Lung microvascular endothelial cell (primary cell): ENCODE results near the gene PBXIP1. TPM values are rescaled to one million over a fixed set of nuclear protein-coding genes. Genes with fewer than 3 reads are reported as not detected.
"Not testable (repeated sequence)": the region's sequence is repeated elsewhere in the genome, so short reads cannot be mapped to it uniquely, and the experiment has no call there.

ENCODE experiments used
- DNase-seq, 2 donors: peaks; one replicate each; pipeline versions ENCODE4 v3.0.0 to v3.0.0-alpha.2; 2010; ENCODE audit warnings: low read depth in 2 of 2
- total RNA-seq: library from RNA; depleted of rRNA; stranded (reverse); fragments of >200 nt; gene quantifications from 2 replicates; pipeline ENCODE4 v1.2.1, GENCODE V29; 2014

The PBXIP1 gene
- total RNA-seq, 1 donor from 2014 or later, result 83.9 TPM

- peak; percentile 53 to 83 for DNase-seq
Observed at GRCh38 chr1:154995301-154995983, 39.5 kb upstream of the PBXIP1 start.

- no peak for DNase-seq
Observed at GRCh38 chr1:154994591-154994990, 38.7 kb upstream of the PBXIP1 start.

- peak in 1 of 2 donors; percentile 32 for DNase-seq
Observed at GRCh38 chr1:154994269-154994587, 38.3 kb upstream of the PBXIP1 start.

GRCh38 chr1:154993572-154994268, 37.8 kb upstream of the PBXIP1 start, which contains the start of gene LENEP:
LENEP (plus strand) TSS chr1:154993586; CDS start chr1:154993608, 22 bp downstream.
- no peak for DNase-seq

- peak in 1 of 2 donors; percentile 33 for DNase-seq
Observed at GRCh38 chr1:154992721-154993571, 37.0 kb upstream of the PBXIP1 start.

GRCh38 chr1:154990276-154990675, 34.4 kb upstream of the PBXIP1 start:
- no peak for DNase-seq

- no peak for DNase-seq
Observed at GRCh38 chr1:154989195-154989860, 33.4 kb upstream of the PBXIP1 start.

- DNase-seq, result no peak
Observed at GRCh38 chr1:154988058-154988954, 32.4 kb upstream of the PBXIP1 start.

- DNase-seq, result no peak
Observed at GRCh38 chr1:154987326-154987725, 31.4 kb upstream of the PBXIP1 start.

- not testable (repeated sequence) for DNase-seq
Observed at GRCh38 chr1:154986736-154987135, 30.8 kb upstream of the PBXIP1 start.

GRCh38 chr1:154983776-154984466, 28.0 kb upstream of the PBXIP1 start:
- peak in 1 of 2 donors; percentile 19 for DNase-seq

GRCh38 chr1:154982897-154983648, 27.2 kb upstream of the PBXIP1 start, which contains the start of gene FLAD1:
FLAD1 (plus strand) TSS chr1:154983344; CDS start chr1:154983695, 351 bp downstream.
- peak; percentile 100 for DNase-seq

GRCh38 chr1:154982341-154982740, 26.4 kb upstream of the PBXIP1 start:
- DNase-seq, result no peak

GRCh38 chr1:154978360-154978759, 22.5 kb upstream of the PBXIP1 start:
- no peak for DNase-seq

- DNase-seq, result not testable (repeated sequence)
Observed at GRCh38 chr1:154977762-154978161, 21.9 kb upstream of the PBXIP1 start.

- DNase-seq, result peak; percentile 69 to 75
Observed at GRCh38 chr1:154975409-154976059, 19.6 kb upstream of the PBXIP1 start.

- peak; percentile 95 to 96 for DNase-seq
Observed at GRCh38 chr1:154974808-154975408, 19.0 kb upstream of the PBXIP1 start.
